ENCODE data around the gene CEP19.

GRCh38 chr3:196661400-196661799, 50.6 kb downstream of the CEP19 start:
- TF ChIP-seq POLR2AphosphoS5 (IDR thresholded peaks at IDR 0.05) (no peak), POLR2A (IDR thresholded peaks at IDR 0.05) (no peak)

Measured in transverse colon (tissue), 3 donors.